ENCODE results near the gene TMEM184C.

Gene TMEM184C

DNA sequence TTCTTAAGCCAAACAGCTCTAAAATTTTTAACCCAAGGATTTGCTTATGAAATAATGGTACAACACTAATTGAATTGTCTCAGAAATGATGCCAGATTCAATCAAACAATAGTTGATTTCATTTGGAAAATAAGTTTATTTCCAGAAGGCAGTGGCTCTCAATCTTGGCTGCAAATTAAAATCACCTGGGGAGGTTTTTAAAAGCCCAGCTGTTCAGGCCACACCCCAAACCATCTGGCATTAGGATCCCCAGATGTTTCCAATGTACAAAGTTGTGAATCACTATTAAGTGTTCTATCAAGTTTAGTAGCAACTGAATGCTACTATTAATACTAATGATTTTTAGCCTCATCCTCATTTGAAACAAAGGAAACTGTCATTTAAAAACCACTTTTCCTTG is 22.2 kb downstream of the TMEM184C start:
- DNase-seq (ENCODE audit: low read depth) = no peak
- H3K4me3 ChIP-seq (replicated peaks; ENCODE audit: low read depth, low read length) = no peak overlapping the region
- TF ChIP-seq, protein P1, sequence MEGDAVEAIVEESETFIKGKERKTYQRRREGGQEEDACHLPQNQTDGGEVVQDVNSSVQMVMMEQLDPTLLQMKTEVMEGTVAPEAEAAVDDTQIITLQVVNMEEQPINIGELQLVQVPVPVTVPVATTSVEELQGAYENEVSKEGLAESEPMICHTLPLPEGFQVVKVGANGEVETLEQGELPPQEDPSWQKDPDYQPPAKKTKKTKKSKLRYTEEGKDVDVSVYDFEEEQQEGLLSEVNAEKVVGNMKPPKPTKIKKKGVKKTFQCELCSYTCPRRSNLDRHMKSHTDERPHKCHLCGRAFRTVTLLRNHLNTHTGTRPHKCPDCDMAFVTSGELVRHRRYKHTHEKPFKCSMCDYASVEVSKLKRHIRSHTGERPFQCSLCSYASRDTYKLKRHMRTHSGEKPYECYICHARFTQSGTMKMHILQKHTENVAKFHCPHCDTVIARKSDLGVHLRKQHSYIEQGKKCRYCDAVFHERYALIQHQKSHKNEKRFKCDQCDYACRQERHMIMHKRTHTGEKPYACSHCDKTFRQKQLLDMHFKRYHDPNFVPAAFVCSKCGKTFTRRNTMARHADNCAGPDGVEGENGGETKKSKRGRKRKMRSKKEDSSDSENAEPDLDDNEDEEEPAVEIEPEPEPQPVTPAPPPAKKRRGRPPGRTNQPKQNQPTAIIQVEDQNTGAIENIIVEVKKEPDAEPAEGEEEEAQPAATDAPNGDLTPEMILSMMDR (IDR thresholded peaks at IDR 0.05; ENCODE audit: low read length, missing control alignments) = no peak

DNA sequence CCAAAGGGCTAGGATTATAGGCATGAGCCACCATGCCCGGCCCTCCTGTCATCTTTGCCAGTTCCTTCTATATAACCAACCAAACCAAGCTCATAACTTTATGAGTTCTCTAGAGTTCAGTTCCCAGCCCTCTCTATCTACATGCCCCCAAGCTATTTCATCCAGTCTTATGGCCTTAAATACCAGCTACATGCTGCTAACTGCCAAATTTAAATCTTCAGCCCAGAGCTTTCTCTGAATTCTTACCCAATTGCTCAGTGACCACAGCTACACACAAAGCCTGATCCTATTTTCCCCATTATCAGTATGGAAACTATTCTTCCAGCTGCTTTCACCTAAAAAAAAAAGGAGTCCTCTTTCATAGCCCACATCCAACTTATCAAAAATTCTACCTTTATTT is 23.1 kb downstream of the TMEM184C start:
- no peak for DNase-seq (ENCODE audit: low read depth)
- no peak overlapping the region for H3K4me3 ChIP-seq (replicated peaks; ENCODE audit: low read depth, low read length)
- TF ChIP-seq, protein P1 (IDR thresholded peaks at IDR 0.05; ENCODE audit: low read length, missing control alignments) = no peak

DNA sequence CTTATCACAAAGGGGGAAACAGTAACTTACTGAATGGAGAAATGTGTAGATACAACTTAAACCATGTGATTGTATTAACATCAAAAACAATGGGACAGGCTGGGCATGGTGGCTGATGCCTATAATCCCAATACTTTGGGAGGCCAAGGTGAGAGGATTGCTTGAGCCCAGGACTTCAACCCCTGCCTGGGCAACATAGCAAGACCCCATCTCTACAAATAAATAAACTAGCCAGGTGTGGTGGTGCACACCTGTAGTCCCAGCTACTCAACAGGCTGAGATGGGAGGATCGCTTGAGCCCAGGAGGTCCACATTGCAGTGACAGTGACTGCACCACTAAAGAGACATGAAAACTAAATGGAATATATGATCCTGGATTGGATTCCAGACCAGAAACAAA is 26.4 kb downstream of the TMEM184C start:
- TF ChIP-seq, protein P1 (IDR thresholded peaks at IDR 0.05; ENCODE audit: low read length, missing control alignments) = no peak
- H3K4me3 ChIP-seq (replicated peaks; ENCODE audit: low read depth, low read length) = no peak overlapping the region
- DNase-seq (ENCODE audit: low read depth) = no peak

DNA sequence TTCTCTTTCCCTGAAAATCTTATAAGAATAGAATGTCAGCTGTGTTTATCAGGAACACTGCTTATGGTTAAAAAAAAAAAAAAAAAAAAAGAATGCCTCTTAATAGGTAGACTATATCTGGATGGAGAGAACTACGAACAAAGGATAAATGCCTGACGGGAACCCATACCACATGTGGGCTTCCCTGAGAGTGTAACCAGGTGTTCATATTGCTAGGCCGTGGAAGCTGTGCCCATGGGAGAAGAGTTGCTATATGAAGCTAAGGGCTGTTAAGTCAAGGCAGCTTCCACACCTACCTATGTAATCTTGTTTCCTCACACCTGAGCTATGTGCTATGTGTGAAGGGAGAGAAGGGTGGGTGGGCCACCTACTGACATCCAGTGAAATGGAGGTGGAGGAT is 27.3 kb downstream of the TMEM184C start:
- H3K4me3 ChIP-seq (replicated peaks; ENCODE audit: low read depth, low read length) = no peak overlapping the region
- TF ChIP-seq, protein P1 (IDR thresholded peaks at IDR 0.05; ENCODE audit: low read length, missing control alignments) = no peak
- DNase-seq (ENCODE audit: low read depth) = no peak

DNA sequence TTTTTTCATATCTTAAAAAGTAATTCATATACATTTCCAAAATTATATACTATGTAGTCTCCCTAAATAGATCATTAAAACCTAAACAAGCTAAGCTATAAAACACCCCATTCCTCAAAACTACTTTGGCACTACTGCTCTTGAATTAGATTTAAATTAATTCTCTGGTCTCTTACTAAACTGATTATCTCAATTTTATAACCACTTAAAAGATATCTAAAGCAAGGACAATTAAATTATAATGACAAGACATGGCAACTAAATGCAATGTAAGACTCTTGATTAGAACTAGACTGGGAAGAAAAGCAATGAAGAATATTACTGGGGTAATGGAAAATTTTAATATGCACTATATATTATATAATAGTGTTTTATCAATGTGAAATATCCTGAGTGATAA is 27.9 kb downstream of the TMEM184C start:
- H3K4me3 ChIP-seq (replicated peaks; ENCODE audit: low read depth, low read length) = no peak overlapping the region
- TF ChIP-seq, protein P1 (IDR thresholded peaks at IDR 0.05; ENCODE audit: low read length, missing control alignments) = no peak
- DNase-seq (ENCODE audit: low read depth) = no peak

DNA sequence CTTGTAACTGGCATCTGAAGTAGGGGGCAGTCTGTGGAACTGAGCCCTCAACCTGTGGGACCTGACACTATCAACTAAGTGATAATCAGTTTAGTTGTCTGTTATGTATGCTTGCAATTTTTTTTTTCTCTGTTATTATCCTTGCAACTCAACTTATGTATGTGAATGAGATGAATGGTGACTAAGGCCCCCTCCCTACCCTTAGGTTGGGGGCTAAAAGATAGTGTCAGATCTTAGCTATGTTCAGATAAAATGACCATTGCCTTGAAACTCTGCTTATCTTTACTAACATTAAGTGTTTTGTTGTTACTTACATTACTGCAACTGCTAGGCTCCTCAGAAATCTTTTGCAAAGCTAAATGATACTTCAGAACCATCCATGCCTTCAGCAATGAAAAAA is 31.5 kb downstream of the TMEM184C start:
- TF ChIP-seq, protein P1 (IDR thresholded peaks at IDR 0.05; ENCODE audit: low read length, missing control alignments) = no peak
- no peak for DNase-seq (ENCODE audit: low read depth)
- no peak overlapping the region for H3K4me3 ChIP-seq (replicated peaks; ENCODE audit: low read depth, low read length)

DNA sequence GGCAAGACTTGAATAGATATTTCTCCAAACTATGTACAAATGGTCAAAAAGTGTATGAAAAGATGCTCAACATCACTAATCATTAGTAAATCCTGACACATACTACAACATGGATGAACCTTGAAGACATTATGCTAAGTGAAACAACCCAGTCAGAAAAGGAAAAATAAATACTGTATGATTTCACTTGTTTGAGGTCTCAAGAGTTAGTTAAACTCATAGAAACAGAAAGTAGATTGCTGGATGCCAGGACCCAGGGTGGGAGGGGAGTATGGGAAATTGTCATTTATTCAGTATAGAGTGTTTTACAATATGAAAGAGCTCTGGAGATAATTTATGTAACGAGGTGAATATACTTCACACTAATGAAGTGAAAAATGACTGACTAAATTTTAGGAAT is 34.4 kb downstream of the TMEM184C start:
- no peak overlapping the region for H3K4me3 ChIP-seq (replicated peaks; ENCODE audit: low read depth, low read length)
- DNase-seq (ENCODE audit: low read depth) = no peak
- TF ChIP-seq, protein P1 (IDR thresholded peaks at IDR 0.05; ENCODE audit: low read length, missing control alignments) = no peak
